Esophagus (tissue), 2 donors: Measurements from ENCODE around the gene RTCA. TPM values are rescaled to one million over a fixed set of nuclear protein-coding genes. Genes with fewer than 3 reads are reported as not detected.
A peak's percentile ranks its signal among the peaks of the same experiment; 100 is the strongest.
"Not testable (repeated sequence)": the region's sequence is repeated elsewhere in the genome, so short reads cannot be mapped to it uniquely, and the experiment has no call there.

ENCODE experiments used
- H3K27ac ChIP-seq, 2 donors: one replicate each; pipeline ENCODE4 v1.5.1; 2013; ENCODE audit warnings: low read depth in 2 of 2, mild to moderate bottlenecking in 2 of 2, inconsistent platforms in 1 of 2, low read length in 1 of 2, moderate library complexity in 1 of 2
- H3K27me3 ChIP-seq, 2 donors: one replicate each; pipeline ENCODE4 v1.6.1; 2013; ENCODE audit warnings: low read length in 2 of 2, control low read depth in 1 of 2, mild to moderate bottlenecking in 1 of 2; ENCODE audit not compliant: insufficient read depth in 2 of 2, control insufficient read depth in 1 of 2
- H3K36me3 ChIP-seq, 2 donors: one replicate each; pipeline ENCODE4 v1.6.1; 2013; ENCODE audit warnings: low read length in 1 of 2; ENCODE audit not compliant: control insufficient read depth in 2 of 2, insufficient read depth in 2 of 2
- H3K4me1 ChIP-seq, 2 donors: one replicate each; pipeline ENCODE4 v1.6.1; 2013; ENCODE audit warnings: low read length in 1 of 2; ENCODE audit not compliant: control insufficient read depth in 2 of 2, insufficient read depth in 2 of 2
- H3K4me3 ChIP-seq, 2 donors: one replicate each; pipeline ENCODE4 v1.5.1; 2013; ENCODE audit warnings: low read length in 2 of 2, mild to moderate bottlenecking in 2 of 2, low read depth in 1 of 2, moderate library complexity in 1 of 2
- H3K9me3 ChIP-seq, 2 donors: one replicate each; pipeline ENCODE4 v1.6.1; 2013; ENCODE audit warnings: mild to moderate bottlenecking in 2 of 2, low read depth in 1 of 2, low read length in 1 of 2, moderate library complexity in 1 of 2; ENCODE audit not compliant: control insufficient read depth in 2 of 2, insufficient read depth in 1 of 2
- WGBS, 2 donors: extraction: QIAGEN DNeasy Blood & Tissue Kit; methylation state at CpG; one replicate each; pipeline ENCODE4 v1.1.7; 2013; 5-methylcytosine and 5-hydroxymethylcytosine counted together
- polyA plus RNA-seq, 2 donors: library from polyadenylated mRNA; stranded (reverse); fragments of 200-250 nt; gene quantifications; one replicate each; pipeline ENCODE4 v1.2.3, GENCODE V29; 2013
- donor health status: healthy with polysubstance abuse.
- donor health status: Bipolar disorder and iron deficiency.

Gene RTCA
- polyA plus RNA-seq, 2 donors: 19.7 to 20.6 TPM

GRCh38 chr1:100252901-100253300 lies 13.1 kb upstream of the RTCA start:
- 61 to 64% methylated on average over 4 of the region's 4 CpGs for WGBS, 2 donors
- Histone ChIP-seq H3K27ac (no peak overlapping the region), H3K36me3 (no peaks in the 10 kb centered on the region), H3K4me3 (no peak overlapping the region), H3K27me3 (no peaks in the 10 kb centered on the region), H3K9me3 (no peaks in the 10 kb centered on the region), H3K4me1 (no peaks in the 10 kb centered on the region)

- 71 to 79% methylated on average over 10 of the region's 10 CpGs for whole genome bisulfite sequencing, 2 donors
- H3K9me3 ChIP-seq: no peaks in the 10 kb centered on the region
- no peaks in the 10 kb centered on the region for H3K36me3 ChIP-seq
- H3K27me3 ChIP-seq: no peaks in the 10 kb centered on the region
- H3K27ac ChIP-seq: no peak overlapping the region
- H3K4me1 ChIP-seq: no peaks in the 10 kb centered on the region
- no peak overlapping the region for H3K4me3 ChIP-seq
Measured at GRCh38 chr1:100253552-100253951, 12.5 kb upstream of the RTCA start.

- H3K27ac ChIP-seq, H3K36me3 ChIP-seq, H3K27me3 ChIP-seq, H3K9me3 ChIP-seq, H3K4me1 ChIP-seq, H3K4me3 ChIP-seq: not testable (repeated sequence)
- WGBS, 2 donors: 89 to 90% methylated on average over 5 of the region's 5 CpGs
Measured at GRCh38 chr1:100256273-100256672, 9.7 kb upstream of the RTCA start.

GRCh38 chr1:100258427-100258826 lies 7.6 kb upstream of the RTCA start:
- not testable (repeated sequence) for H3K9me3 ChIP-seq, H3K27me3 ChIP-seq, H3K27ac ChIP-seq, H3K4me3 ChIP-seq, H3K36me3 ChIP-seq, H3K4me1 ChIP-seq
- WGBS, 2 donors: 88 to 94% methylated on average over 6 of the region's 6 CpGs

- Histone ChIP-seq H3K36me3 (no peaks in the 10 kb centered on the region), H3K27ac (no peak overlapping the region), H3K4me1 (no peaks in the 10 kb centered on the region), H3K9me3 (no peaks in the 10 kb centered on the region), H3K27me3 (no peaks in the 10 kb centered on the region), H3K4me3 (no peak overlapping the region)
Measured at GRCh38 chr1:100261686-100262085, 4.3 kb upstream of the RTCA start.

- H3K4me1 ChIP-seq, H3K27ac ChIP-seq, H3K36me3 ChIP-seq, H3K9me3 ChIP-seq, H3K27me3 ChIP-seq, H3K4me3 ChIP-seq: not testable (repeated sequence)
- WGBS, 2 donors: 90 to 96% methylated on average over 5 of the region's 5 CpGs
Measured at GRCh38 chr1:100264081-100264480, 1.9 kb upstream of the RTCA start.

GRCh38 chr1:100265562-100265930 lies 470 bp upstream of the RTCA start:
- Histone ChIP-seq H3K9me3 (no peaks in the 10 kb centered on the region), H3K27me3 (no peaks in the 10 kb centered on the region), H3K27ac (peak overlapping the region; percentile 98 to 99), H3K36me3 (peaks cover 4 to 5% of the 10 kb centered on the region in 2 donors), H3K4me3 (peak overlapping the region; percentile 81 to 100), H3K4me1 (peaks cover 0 to 3% of the 10 kb centered on the region in 2 donors)
- WGBS, 2 donors: 1% methylated on average over 12 of the region's 12 CpGs

- Histone ChIP-seq H3K4me3 (peak overlapping the region; percentile 81 to 100), H3K4me1 (peaks cover 0 to 3% of the 10 kb centered on the region in 2 donors), H3K9me3 (no peaks in the 10 kb centered on the region), H3K27me3 (no peaks in the 10 kb centered on the region), H3K27ac (peak overlapping the region; percentile 98 to 99), H3K36me3 (peaks cover 4 to 5% of the 10 kb centered on the region in 2 donors)
- 0% methylated on average over 8 of the region's 8 CpGs for WGBS, 2 donors
Measured at GRCh38 chr1:100266741-100267140, 725 bp downstream of the RTCA start.

- peak overlapping the region; percentile 81 to 100 for H3K4me3 ChIP-seq
- H3K27me3 ChIP-seq: no peaks in the 10 kb centered on the region
- H3K36me3 ChIP-seq: peaks cover 4 to 5% of the 10 kb centered on the region in 2 donors
- H3K9me3 ChIP-seq: no peaks in the 10 kb centered on the region
- no peak overlapping the region for H3K27ac ChIP-seq
- 70 to 85% methylated on average over 1 of the region's 1 CpG for WGBS, 2 donors
- peaks cover 0 to 3% of the 10 kb centered on the region in 2 donors for H3K4me1 ChIP-seq
Measured at GRCh38 chr1:100267284-100267683, 1.3 kb downstream of the RTCA start.

GRCh38 chr1:100268202-100268601 lies 2.2 kb downstream of the RTCA start:
- no peak overlapping the region for H3K4me3 ChIP-seq
- H3K36me3 ChIP-seq: peaks cover 4 to 5% of the 10 kb centered on the region in 2 donors
- WGBS, 2 donors: 96 to 97% methylated on average over 4 of the region's 4 CpGs
- no peak overlapping the region for H3K27ac ChIP-seq
- no peaks in the 10 kb centered on the region for H3K9me3 ChIP-seq
- H3K4me1 ChIP-seq: peaks cover 0 to 3% of the 10 kb centered on the region in 2 donors
- no peaks in the 10 kb centered on the region for H3K27me3 ChIP-seq
